Raji (cell line): Measurements from ENCODE around the gene PHF19.

Experiments used
- POLR2A ChIP-seq: IDR thresholded peaks from 2 replicates; pipeline ENCODE4 v1.6.1; 2011; ENCODE audit warnings: low read depth, low read length, control low read depth; ENCODE audit not compliant: insufficient read depth

The PHF19 gene

DNA sequence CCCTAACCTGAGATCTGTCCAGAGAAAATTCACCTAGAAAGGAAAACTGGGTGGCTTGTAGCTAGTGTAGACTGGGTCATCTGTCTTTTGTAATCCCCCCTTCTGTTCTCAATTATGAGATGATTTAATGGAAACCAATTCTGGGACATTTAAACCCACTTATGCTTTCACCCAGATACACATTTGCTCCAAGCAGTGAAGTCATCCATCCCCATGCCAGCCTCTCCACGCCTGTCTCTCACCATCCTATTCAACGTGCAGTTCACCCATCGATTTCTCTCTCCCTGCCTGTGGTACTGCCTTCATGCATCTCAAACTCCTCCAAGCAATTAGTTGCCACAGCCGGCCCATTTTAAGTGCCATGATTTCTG, 1.8 kb downstream of the PHF19 start:
- no peak for TF ChIP-seq POLR2A

DNA sequence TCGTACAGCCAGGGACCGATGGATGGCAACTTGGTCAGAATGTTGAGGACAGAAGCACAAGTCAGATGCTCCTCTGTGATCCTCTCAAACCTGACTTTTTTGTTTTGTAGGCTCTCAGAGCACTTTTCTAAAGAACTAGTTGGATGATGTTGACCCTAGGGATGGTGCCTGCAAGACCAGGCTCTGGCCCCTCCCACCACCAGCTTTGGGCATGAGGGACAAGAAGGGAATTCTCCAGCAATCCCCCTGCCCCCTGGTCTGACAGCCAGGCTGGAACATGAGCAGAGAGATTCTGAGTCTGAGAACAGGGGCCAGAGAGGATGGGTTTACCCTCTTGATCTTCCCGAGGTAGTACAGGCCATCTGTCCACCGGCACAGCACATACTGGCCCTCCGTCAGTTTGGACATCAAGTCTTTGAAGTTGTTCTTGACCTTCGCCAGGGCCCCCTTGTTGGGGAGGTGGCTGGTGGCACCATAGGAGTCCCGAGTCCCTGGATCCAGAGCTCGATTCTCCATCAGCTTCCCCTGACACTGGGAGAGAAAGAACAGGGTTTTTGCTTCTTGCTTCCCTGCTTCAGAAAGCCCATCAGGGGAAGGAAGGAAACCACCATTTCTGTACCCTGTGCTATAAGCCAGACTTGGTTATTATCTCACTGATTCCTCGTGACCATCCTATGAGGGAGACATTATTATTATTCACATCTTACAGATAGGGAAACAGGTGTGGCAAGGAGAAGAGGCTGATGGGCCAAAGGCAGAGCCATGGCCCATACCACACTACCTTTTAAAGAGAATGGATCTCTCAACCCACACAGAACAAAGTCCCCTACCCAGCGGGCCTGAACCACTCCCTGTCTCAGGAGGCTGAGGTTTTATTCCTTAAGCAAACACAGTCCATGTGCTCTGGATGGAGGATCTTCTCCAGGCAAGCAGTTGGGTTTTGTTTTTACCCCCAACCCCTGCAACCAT, 2.5 kb downstream of the PHF19 start:
- TF ChIP-seq POLR2A: no peak

DNA sequence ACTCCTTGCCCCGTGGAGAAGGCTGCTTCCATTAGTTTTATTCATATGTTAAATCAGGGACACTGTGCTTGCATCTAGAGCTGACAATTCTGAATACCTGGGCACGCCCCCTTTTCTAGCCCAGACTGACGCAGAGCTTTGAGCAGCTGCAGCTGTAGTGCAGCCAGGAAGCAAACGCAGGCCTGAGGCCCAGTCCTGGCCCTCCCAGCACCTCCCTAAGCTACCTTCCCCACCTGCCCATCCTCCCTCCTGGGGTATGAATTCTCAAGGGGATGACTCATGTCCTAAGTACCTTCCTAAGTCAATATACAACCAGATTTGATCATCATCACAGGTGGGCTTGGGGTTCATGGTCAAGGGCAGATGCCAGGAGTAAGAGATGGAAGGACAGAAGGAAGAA, 3.5 kb downstream of the PHF19 start:
- no peak for TF ChIP-seq POLR2A

DNA sequence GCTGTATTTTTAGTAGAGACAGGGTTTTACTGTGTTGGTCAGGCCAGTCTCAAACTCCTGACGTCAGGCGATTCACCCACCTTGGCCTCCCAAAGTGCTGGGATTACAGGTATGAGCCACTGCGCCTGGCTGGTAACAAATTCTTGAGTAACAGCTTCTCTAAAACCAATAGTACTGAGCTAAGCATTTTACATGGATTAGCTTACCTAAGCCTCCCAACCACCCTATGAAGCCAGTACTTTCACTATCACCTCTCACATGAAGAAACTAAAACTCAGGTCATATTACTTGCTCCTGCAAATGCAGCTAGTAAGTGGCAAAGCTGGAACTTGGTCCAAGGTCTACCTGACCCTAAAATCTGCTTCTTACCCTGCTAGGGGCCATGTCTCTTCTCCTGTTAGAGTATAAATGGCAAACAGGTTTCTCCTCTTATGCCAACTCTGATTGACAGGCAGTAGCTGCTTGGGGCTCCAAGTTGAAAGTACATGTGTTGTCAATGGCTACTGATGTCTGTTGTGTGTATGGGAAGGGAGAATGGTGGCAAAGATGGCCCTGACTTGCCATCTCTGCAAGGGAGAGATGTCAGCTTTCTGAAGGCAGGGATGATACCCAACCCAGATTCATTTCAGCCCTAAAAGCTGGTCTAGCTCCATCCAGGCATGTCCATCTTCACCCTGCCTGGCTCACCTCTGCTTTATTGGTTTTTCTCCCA, 4.0 kb downstream of the PHF19 start:
- TF ChIP-seq POLR2A: no peak

GRCh38 chr9:120870206-120870605, 6.8 kb downstream of the PHF19 start:
- TF ChIP-seq POLR2A: no peak

GRCh38 chr9:120869726-120870125, 7.3 kb downstream of the PHF19 start:
- no peak for TF ChIP-seq POLR2A

DNA sequence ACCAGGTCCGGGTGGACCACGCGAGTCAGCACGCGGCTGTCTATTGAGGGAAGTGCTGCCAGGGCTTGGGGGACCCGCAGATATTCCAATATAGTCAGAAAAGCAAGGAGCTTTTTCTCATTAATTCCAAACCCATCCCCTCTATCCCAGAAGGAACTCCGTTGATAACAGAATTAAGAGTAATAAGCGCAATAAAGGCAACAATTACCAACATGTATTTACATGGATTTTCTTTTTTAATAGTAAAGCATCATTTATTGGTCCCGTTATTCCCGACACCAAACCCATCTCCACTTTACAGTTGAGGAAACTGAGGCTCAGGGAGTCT, 7.7 kb downstream of the PHF19 start:
- TF ChIP-seq POLR2A: no peak

DNA sequence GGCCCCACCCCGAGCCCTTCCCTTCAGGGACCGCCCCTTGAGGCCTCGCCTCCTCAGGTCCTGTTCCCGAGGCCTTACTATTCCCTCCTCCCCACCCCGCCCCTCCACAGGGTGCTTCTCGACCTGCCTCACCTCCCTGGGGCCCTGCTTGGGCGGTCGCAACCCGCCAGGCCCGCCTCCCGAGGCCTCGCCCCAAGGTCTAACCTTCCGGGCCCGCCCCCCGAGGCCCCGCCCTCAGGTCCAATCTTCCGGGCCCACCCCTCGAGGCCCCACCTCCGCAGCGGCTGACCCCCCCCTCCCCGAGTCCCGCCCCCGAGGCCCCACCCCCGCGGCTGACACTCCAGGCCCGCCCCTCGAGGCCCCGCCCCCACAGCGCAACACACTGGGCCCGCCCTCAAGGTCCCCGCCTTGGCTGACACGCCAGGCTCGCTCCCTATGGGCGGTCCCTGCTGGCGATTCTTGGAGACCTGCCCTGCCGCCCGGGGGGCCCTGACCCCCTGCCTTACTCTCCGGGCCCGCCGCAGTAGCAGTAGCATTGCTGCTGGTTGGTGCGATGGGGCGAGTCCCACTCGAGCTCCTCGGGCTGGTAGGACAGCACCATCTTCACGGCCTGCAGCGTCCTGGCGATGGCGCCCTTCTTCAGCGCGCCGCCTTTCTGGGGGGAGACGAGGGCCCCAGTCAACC, 8.2 kb downstream of the PHF19 start:
- TF ChIP-seq POLR2A: no peak

DNA sequence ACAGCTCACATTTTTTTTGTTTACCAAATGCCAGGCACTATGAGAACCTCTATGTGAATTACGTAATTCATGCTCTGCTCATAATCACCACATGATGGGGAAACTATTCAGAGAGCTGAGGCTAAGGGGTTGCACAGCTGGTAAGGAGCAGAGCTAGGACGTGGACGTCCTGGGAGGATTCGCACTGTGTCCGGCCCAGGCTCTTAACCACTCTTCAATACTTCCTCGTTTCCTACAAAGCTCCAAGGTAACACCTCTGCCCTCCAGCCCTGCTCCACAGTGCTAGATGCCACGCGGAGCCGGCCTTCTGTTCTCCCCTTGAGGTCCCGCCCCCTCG, 8.7 kb downstream of the PHF19 start:
- peak; percentile 60 for TF ChIP-seq POLR2A

GRCh38 chr9:120867676-120868338, 9.2 kb downstream of the PHF19 start:
- no peak for TF ChIP-seq POLR2A

- TF ChIP-seq POLR2A: no peak
Measured at GRCh38 chr9:120866651-120867050, 10.3 kb downstream of the PHF19 start.

GRCh38 chr9:120865809-120866208, 11.2 kb downstream of the PHF19 start:
- TF ChIP-seq POLR2A: no peak

- no peak for TF ChIP-seq POLR2A
Measured at GRCh38 chr9:120865176-120865575, 11.8 kb downstream of the PHF19 start.

DNA sequence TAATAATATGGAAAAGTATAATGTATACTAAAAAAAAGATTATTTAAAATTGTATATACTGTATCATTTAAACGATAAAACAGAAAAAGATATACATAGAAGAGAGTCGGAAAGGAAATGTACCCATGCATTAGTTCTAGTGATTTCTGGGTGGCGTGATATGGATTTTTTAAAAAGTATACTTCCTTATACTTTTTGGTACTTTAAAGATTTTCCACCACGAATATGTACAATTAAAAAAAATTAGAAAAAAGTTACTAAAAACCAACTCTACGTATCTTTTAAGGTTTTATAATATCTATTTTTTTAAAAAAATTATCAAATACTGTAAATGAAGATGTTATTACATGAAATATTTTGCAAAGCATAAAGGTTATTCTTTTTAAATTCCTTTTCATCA, 12.3 kb downstream of the PHF19 start:
- TF ChIP-seq POLR2A: no peak

- TF ChIP-seq POLR2A: no peak
Measured at GRCh38 chr9:120863833-120864232, 13.2 kb downstream of the PHF19 start.

GRCh38 chr9:120862452-120862851, 14.5 kb downstream of the PHF19 start:
- TF ChIP-seq POLR2A: no peak

DNA sequence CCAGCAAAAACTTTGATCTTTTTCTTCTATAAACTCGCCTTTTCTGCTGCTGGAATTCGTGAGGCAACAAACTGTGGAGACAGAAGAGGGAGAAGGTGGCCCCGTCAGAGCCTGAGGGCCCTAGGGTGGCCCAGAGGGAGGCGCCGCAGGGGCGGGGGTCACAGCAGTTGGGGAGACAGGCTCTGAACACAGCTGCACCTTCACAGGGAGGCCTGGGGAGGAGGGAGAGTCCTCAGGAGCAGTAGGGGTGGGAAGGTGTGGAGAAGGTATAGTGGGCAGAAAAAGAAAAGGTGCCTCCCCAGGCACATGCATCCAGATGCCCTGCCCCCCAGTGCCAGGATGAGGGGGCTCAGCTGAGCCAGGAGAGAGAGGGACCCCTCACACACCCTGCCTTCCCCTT, 15.1 kb downstream of the PHF19 start:
- TF ChIP-seq POLR2A: no peak
